NB4 (cell line): ENCODE results near the gene CDON.
"Not testable (repeated sequence)": the region's sequence is repeated elsewhere in the genome, so short reads cannot be mapped to it uniquely, and the experiment has no call there.

Source experiments
- DNase-seq: peaks from one replicate; pipeline ENCODE4 v3.0.0; 2010; ENCODE audit warnings: low read depth
- H3K4me3 ChIP-seq: one replicate; pipeline ENCODE4 v1.5.1; 2011; ENCODE audit warnings: mild to moderate bottlenecking, low read depth, low read length, moderate library complexity
- CTCF ChIP-seq: IDR thresholded peaks from one replicate; pipeline ENCODE4 v1.5.1; 2012; ENCODE audit warnings: low read depth, low read length
- MAX ChIP-seq: IDR thresholded peaks from 2 replicates; pipeline ENCODE4 v1.6.1; 2011; ENCODE audit warnings: low read depth, low read length
- MYC ChIP-seq: IDR thresholded peaks from 2 replicates; pipeline ENCODE4 v1.6.1; 2011; ENCODE audit warnings: low read depth, low read length
- POLR2A ChIP-seq: IDR thresholded peaks from 2 replicates; pipeline ENCODE4 v1.6.1; 2011; ENCODE audit warnings: mild to moderate bottlenecking; ENCODE audit not compliant: insufficient read length; ENCODE audit errors: extremely low read depth

CDON gene

GRCh38 chr11:125992893-125993292, 69.8 kb downstream of the CDON start:
- H3K4me3 ChIP-seq = no peak overlapping the region
- DNase-seq = no peak
- no peak for TF ChIP-seq MAX
- no peak for TF ChIP-seq MYC
- no peak for TF ChIP-seq CTCF
- TF ChIP-seq POLR2A = no peak

- TF ChIP-seq MAX = no peak
- no peak for TF ChIP-seq CTCF
- TF ChIP-seq MYC = no peak
- TF ChIP-seq POLR2A = no peak
- no peak overlapping the region for H3K4me3 ChIP-seq
- no peak for DNase-seq
Observed at GRCh38 chr11:125990244-125990643, 72.4 kb downstream of the CDON start.

GRCh38 chr11:125987066-125987641, 75.5 kb downstream of the CDON start:
- no peak for TF ChIP-seq MYC
- no peak for TF ChIP-seq POLR2A
- no peak for TF ChIP-seq CTCF
- TF ChIP-seq MAX = no peak
- H3K4me3 ChIP-seq = no peak overlapping the region
- DNase-seq = no peak

GRCh38 chr11:125985956-125986355, 76.7 kb downstream of the CDON start:
- not testable (repeated sequence) for H3K4me3 ChIP-seq, DNase-seq

- TF ChIP-seq CTCF (no peak), MYC (no peak), MAX (no peak), POLR2A (no peak)
- no peak for DNase-seq
- H3K4me3 ChIP-seq = no peak overlapping the region
Observed at GRCh38 chr11:125982348-125982730, 80.3 kb downstream of the CDON start.

GRCh38 chr11:125980436-125980835, 82.2 kb downstream of the CDON start:
- no peak for TF ChIP-seq MAX
- no peak for TF ChIP-seq MYC
- no peak for TF ChIP-seq POLR2A
- no peak for TF ChIP-seq CTCF
- DNase-seq = no peak

More at GRCh38 chr11:125980436-125980835, 82.2 kb downstream of the CDON start:
- no peak overlapping the region for H3K4me3 ChIP-seq
